ENCODE results near the gene RAG1.

- TF ChIP-seq, protein P1, sequence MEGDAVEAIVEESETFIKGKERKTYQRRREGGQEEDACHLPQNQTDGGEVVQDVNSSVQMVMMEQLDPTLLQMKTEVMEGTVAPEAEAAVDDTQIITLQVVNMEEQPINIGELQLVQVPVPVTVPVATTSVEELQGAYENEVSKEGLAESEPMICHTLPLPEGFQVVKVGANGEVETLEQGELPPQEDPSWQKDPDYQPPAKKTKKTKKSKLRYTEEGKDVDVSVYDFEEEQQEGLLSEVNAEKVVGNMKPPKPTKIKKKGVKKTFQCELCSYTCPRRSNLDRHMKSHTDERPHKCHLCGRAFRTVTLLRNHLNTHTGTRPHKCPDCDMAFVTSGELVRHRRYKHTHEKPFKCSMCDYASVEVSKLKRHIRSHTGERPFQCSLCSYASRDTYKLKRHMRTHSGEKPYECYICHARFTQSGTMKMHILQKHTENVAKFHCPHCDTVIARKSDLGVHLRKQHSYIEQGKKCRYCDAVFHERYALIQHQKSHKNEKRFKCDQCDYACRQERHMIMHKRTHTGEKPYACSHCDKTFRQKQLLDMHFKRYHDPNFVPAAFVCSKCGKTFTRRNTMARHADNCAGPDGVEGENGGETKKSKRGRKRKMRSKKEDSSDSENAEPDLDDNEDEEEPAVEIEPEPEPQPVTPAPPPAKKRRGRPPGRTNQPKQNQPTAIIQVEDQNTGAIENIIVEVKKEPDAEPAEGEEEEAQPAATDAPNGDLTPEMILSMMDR (IDR thresholded peaks at IDR 0.05) = no peak
- no peak for TF ChIP-seq EZH2 (IDR thresholded peaks at IDR 0.05; ENCODE audit: borderline replicate concordance, insufficient read depth, low read depth, low read length, poor library complexity, severe bottlenecking)
Observed at GRCh38 chr11:36574486-36574885, 6.7 kb downstream of the RAG1 start.
